OCI-LY1 (cell line): ENCODE measurements around the gene AP1M1.

ENCODE experiments used
- H2AFZ ChIP-seq: fragments of 200-600 bp; sonication (generic), shearing (Covaris generic); 2 replicates; pipeline ENCODE4 v1.6.0; 2014; ENCODE audit warnings: antibody characterized with exemption, mild to moderate bottlenecking, low read length
- H3F3A ChIP-seq: fragments of 200-600 bp; sonication (generic), shearing (Covaris generic); 2 replicates; pipeline ENCODE4 v1.6.0; 2014; ENCODE audit warnings: mild to moderate bottlenecking, antibody characterized with exemption, low read length, moderate library complexity; ENCODE audit not compliant: insufficient read depth
- H3K27ac ChIP-seq: fragments of 200-600 bp; sonication (generic); 2 replicates; pipeline ENCODE4 v1.5.1; 2014; ENCODE audit warnings: low read length, mixed run types, mild to moderate bottlenecking, low read depth; ENCODE audit not compliant: poor library complexity, severe bottlenecking
- H3K27me3 ChIP-seq: fragments of 200-600 bp; sonication (generic); 2 replicates; pipeline ENCODE4 v1.6.0; 2014; ENCODE audit warnings: antibody characterized with exemption, mild to moderate bottlenecking, low read length, moderate library complexity; ENCODE audit not compliant: insufficient read depth
- H3K36me3 ChIP-seq: fragments of 200-600 bp; sonication (generic); 2 replicates; pipeline ENCODE4 v1.6.1; 2014; ENCODE audit warnings: mild to moderate bottlenecking, antibody characterized with exemption, low read length, moderate library complexity, mixed read lengths; ENCODE audit not compliant: insufficient read depth
- H3K4me1 ChIP-seq: fragments of 200-600 bp; sonication (generic); 2 replicates; pipeline ENCODE4 v1.5.1; 2014; ENCODE audit warnings: mild to moderate bottlenecking, low read length, moderate library complexity; ENCODE audit not compliant: insufficient read depth, severe bottlenecking
- H3K4me2 ChIP-seq: fragments of 200-600 bp; sonication (generic), shearing (Covaris generic); 2 replicates; pipeline ENCODE4 v1.6.1; 2014; ENCODE audit warnings: low read length
- H3K4me3 ChIP-seq: fragments of 200-600 bp; sonication (generic); 2 replicates; pipeline ENCODE4 v1.5.1; 2014; ENCODE audit warnings: low read length, low read depth, mild to moderate bottlenecking, mixed read lengths; ENCODE audit not compliant: poor library complexity, severe bottlenecking
- H3K79me2 ChIP-seq: fragments of 200-600 bp; shearing (Covaris generic); 2 replicates; pipeline ENCODE4 v1.6.1; 2016; ENCODE audit warnings: mixed run types, low read length, mixed read lengths; ENCODE audit not compliant: insufficient read depth
- H3K9ac ChIP-seq: fragments of 200-600 bp; sonication (generic), shearing (Covaris generic); 2 replicates; pipeline ENCODE4 v1.6.1; 2014; ENCODE audit warnings: mild to moderate bottlenecking, low read length, mixed read lengths
- H3K9me2 ChIP-seq: fragments of 200-600 bp; sonication (generic), shearing (Covaris generic); 2 replicates; pipeline ENCODE4 v1.6.1; 2014; ENCODE audit warnings: low read depth, mild to moderate bottlenecking, low read length, mixed read lengths
- H3K9me3 ChIP-seq: fragments of 200-600 bp; shearing (Covaris generic); 2 replicates; pipeline ENCODE4 v1.6.1; 2014; ENCODE audit warnings: low read length, mixed read lengths
- H4K20me1 ChIP-seq: fragments of 200-600 bp; sonication (generic), shearing (Covaris generic); 2 replicates; pipeline ENCODE4 v1.6.0; 2016; ENCODE audit warnings: mild to moderate bottlenecking, low read length; ENCODE audit not compliant: insufficient read depth
- CTCF ChIP-seq: fragments of 200-600 bp; sonication (generic), shearing (Covaris generic); IDR thresholded peaks from 2 replicates; pipeline ENCODE4 v1.5.1; 2017; ENCODE audit warnings: mild to moderate bottlenecking, antibody characterized with exemption, low read length, moderate library complexity, mixed read lengths
- EZH2 ChIP-seq: fragments of 200-600 bp; sonication (generic), shearing (Covaris generic); IDR thresholded peaks from 2 replicates; pipeline ENCODE4 v1.8.0; 2017; ENCODE audit warnings: borderline replicate concordance, mixed run types, mild to moderate bottlenecking, antibody characterized with exemption, low read length, moderate library complexity, mixed read lengths

Gene AP1M1

GRCh38 chr19:16261584-16262368, 64.1 kb downstream of the AP1M1 start:
- H3K9me2 ChIP-seq = no peaks in the 10 kb centered on the region
- H3K27ac ChIP-seq = no peak overlapping the region
- peaks cover 22% of the 10 kb centered on the region for H3K27me3 ChIP-seq
- no peak overlapping the region for H2AFZ ChIP-seq
- H3K4me1 ChIP-seq = peaks cover 44% of the 10 kb centered on the region
- no peaks in the 10 kb centered on the region for H4K20me1 ChIP-seq
- no peak overlapping the region for H3K9ac ChIP-seq
- H3K9me3 ChIP-seq = no peaks in the 10 kb centered on the region
- H3K36me3 ChIP-seq = no peaks in the 10 kb centered on the region
- no peak for TF ChIP-seq CTCF
- TF ChIP-seq EZH2 = no peak
- H3K4me2 ChIP-seq = no peak overlapping the region
- H3K79me2 ChIP-seq = no peaks in the 10 kb centered on the region
- H3K4me3 ChIP-seq = no peak overlapping the region
- H3F3A ChIP-seq = 0 out of 2 replicates have a peak, but pooled peaks cover 4% of the 10 kb centered on the region

- H3F3A ChIP-seq = 0 out of 2 replicates have a peak, but pooled peaks cover 4% of the 10 kb centered on the region
- H3K4me1 ChIP-seq = peaks cover 44% of the 10 kb centered on the region
- no peaks in the 10 kb centered on the region for H4K20me1 ChIP-seq
- H3K79me2 ChIP-seq = no peaks in the 10 kb centered on the region
- no peak overlapping the region for H3K9ac ChIP-seq
- no peak overlapping the region for H2AFZ ChIP-seq
- no peak overlapping the region for H3K27ac ChIP-seq
- H3K27me3 ChIP-seq = peaks cover 22% of the 10 kb centered on the region
- H3K36me3 ChIP-seq = no peaks in the 10 kb centered on the region
- H3K9me2 ChIP-seq = no peaks in the 10 kb centered on the region
- no peak overlapping the region for H3K4me3 ChIP-seq
- no peak overlapping the region for H3K4me2 ChIP-seq
- no peaks in the 10 kb centered on the region for H3K9me3 ChIP-seq
- TF ChIP-seq EZH2 (no peak), CTCF (no peak)
These were observed 64.9 kb downstream of the AP1M1 start for GRCh38 chr19:16262618-16263017.

GRCh38 chr19:16263141-16263761, 65.5 kb downstream of the AP1M1 start:
- no peak overlapping the region for H3K4me3 ChIP-seq
- no peak overlapping the region for H3K27ac ChIP-seq
- no peak for TF ChIP-seq EZH2
- no peak for TF ChIP-seq CTCF
- H3K36me3 ChIP-seq = no peaks in the 10 kb centered on the region
- no peaks in the 10 kb centered on the region for H3K9me2 ChIP-seq
- H2AFZ ChIP-seq = no peak overlapping the region
- H3K27me3 ChIP-seq = peaks cover 19% of the 10 kb centered on the region
- no peak overlapping the region for H3K9ac ChIP-seq
- no peaks in the 10 kb centered on the region for H4K20me1 ChIP-seq
- H3K4me1 ChIP-seq = peaks cover 43% of the 10 kb centered on the region
- H3K4me2 ChIP-seq = no peak overlapping the region
- no peaks in the 10 kb centered on the region for H3K9me3 ChIP-seq
- 0 out of 2 replicates have a peak, but pooled peaks cover 4% of the 10 kb centered on the region for H3F3A ChIP-seq
- no peaks in the 10 kb centered on the region for H3K79me2 ChIP-seq
